Brain microvascular endothelial cell (primary cell): ENCODE results near the gene SLC28A2.
"Not testable (repeated sequence)": the region's sequence is repeated elsewhere in the genome, so short reads cannot be mapped to it uniquely, and the experiment has no call there.

Experiments
- DNase-seq: peaks from one replicate; pipeline ENCODE4 v3.0.0-alpha.2; 2020
- H3K27ac ChIP-seq: fragments of 250-450 bp; sonication (Bioruptor Pico); 2 replicates; pipeline ENCODE4 v1.5.1; 2020; ENCODE audit warnings: mild to moderate bottlenecking, moderate library complexity
- H3K27me3 ChIP-seq: fragments of 250-450 bp; sonication (Bioruptor Pico); replicated peaks from 2 replicates; pipeline ENCODE4 v1.5.1; 2020; ENCODE audit warnings: mild to moderate bottlenecking
- H3K36me3 ChIP-seq: fragments of 250-450 bp; sonication (Bioruptor Pico); replicated peaks from 2 replicates; pipeline ENCODE4 v1.5.1; 2020; ENCODE audit warnings: mild to moderate bottlenecking
- H3K4me3 ChIP-seq: 2 replicates; pipeline ENCODE4 v1.5.1; 2011; ENCODE audit warnings: low read depth, mild to moderate bottlenecking, control low read depth, low read length, moderate library complexity
- CTCF ChIP-seq: IDR thresholded peaks from 2 replicates; pipeline ENCODE4 v1.5.1; 2011; ENCODE audit warnings: low read depth, mild to moderate bottlenecking, moderate library complexity, low read length, control low read depth, inconsistent platforms; ENCODE audit errors: missing control alignments
- in situ Hi-C: cut with HindIII; loops from 2 replicates; pipeline ENCODE4 v1.10.0; 2017; ENCODE audit warnings: low sequenced_read_pairs, low pct_ligation_motif_present

The SLC28A2 gene

GRCh38 chr15:45285413-45285812 lies 33.4 kb downstream of the SLC28A2 start:
- Histone ChIP-seq H3K27me3 (no peaks in the 10 kb centered on the region), H3K27ac (no peak overlapping the region), H3K4me3 (no peak overlapping the region), H3K36me3 (no peaks in the 10 kb centered on the region)
- DNase-seq, result no peak
- in situ Hi-C loops, result no loop called here
- TF ChIP-seq CTCF, result no peak

DNA sequence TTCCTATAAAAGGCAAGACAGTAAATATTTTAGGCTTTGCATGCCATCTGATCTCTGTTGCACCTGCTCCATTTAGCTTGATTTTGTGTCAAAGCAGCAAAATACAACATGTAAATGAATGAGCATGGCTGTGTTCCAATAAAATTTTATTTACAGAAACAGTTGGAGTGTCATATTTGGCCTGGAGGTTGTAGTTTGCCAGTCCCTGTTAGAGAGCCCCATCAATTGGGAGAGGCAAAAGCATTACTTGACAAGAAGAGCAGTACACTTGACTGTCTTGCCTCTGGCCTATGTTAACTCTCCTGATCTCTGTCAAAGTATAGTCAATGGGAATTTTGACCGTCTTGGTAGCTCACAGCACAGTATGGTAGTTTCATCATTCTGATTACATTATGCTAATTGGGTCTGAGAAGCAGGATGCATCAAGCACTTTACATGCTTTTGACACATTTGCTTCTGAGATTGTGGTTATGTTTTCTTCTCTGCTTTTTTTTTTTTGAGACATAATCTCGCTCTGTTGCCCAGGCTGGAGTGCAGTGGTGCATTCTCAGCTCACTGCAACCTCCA lies 35.4 kb downstream of the SLC28A2 start:
- Histone ChIP-seq H3K36me3 (no peaks in the 10 kb centered on the region), H3K27ac (no peak overlapping the region), H3K27me3 (no peaks in the 10 kb centered on the region), H3K4me3 (no peak overlapping the region)
- in situ Hi-C loops, result no loop called here
- DNase-seq, result no peak
- no peak for TF ChIP-seq CTCF

DNA sequence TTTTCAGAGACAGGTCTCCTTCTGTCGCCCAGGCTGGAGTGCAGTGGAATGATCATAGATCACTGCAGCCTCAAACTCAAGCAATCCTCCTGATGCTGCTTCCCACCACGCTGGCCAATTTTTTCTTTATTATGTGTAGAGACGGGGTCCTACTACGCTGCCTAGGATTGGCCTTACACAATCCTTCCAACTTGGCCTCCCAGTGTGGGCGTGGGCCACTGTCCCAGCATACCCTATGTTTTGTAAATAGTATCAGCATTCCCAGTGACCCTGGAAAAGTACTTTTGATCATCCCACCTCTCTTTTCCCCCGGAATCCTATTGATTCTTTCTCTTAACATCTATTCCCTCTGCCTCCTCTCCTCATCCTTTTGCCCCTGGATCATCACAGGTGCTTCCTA lies 36.9 kb downstream of the SLC28A2 start:
- Histone ChIP-seq H3K27me3 (no peaks in the 10 kb centered on the region), H3K4me3 (no peak overlapping the region), H3K36me3 (no peaks in the 10 kb centered on the region), H3K27ac (no peak overlapping the region)
- DNase-seq, result no peak
- in situ Hi-C loops, result no loop called here
- no peak for TF ChIP-seq CTCF

GRCh38 chr15:45291822-45292582 lies 40.0 kb downstream of the SLC28A2 start:
- Histone ChIP-seq H3K27ac (no peak overlapping the region), H3K27me3 (no peaks in the 10 kb centered on the region), H3K36me3 (no peaks in the 10 kb centered on the region), H3K4me3 (no peak overlapping the region)
- in situ Hi-C loops, result no loop called here
- no peak for DNase-seq
- TF ChIP-seq CTCF, result no peak

DNA sequence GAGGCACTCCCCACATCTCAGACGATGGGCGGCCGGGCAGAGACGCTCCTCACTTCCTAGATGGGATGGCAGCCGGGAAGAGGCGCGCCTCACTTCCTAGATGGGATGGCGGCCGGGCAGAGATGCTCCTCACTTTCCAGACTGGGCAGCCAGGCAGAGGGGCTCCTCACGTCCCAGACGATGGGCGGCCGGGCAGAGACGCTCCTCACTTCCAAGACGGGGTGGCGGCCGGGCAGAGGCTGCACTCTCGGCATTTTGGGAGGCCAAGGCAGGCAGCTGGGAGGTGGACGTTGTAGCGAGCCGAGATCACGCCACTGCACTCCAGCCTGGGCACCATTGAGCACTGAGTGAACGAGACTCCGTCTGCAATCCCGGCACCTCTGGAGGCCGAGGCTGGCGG lies 41.3 kb downstream of the SLC28A2 start:
- H3K36me3 ChIP-seq, H3K4me3 ChIP-seq, DNase-seq, in situ Hi-C loops, H3K27ac ChIP-seq, H3K27me3 ChIP-seq: not testable (repeated sequence)

DNA sequence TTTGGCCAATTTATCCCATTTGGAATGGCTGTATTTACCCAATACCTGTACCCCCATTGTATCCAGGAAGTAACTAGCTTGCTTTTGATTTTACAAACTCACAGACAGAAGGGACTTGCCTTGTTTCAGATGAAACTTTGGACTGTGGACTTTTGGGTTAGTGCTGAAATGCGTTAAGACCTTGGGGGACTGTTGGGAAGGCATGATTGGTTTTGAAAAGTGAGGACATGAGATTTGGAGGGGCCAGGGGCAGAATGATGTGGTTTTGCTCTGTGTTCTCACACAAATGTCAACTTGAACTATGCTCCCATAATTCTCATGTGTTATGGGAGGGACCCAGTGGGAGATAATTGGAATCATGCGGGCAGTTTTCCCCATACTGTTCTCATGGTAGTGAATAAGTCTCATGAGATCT lies 46.9 kb downstream of the SLC28A2 start:
- H3K36me3 ChIP-seq, DNase-seq, H3K4me3 ChIP-seq, H3K27me3 ChIP-seq, H3K27ac ChIP-seq, in situ Hi-C loops: not testable (repeated sequence)

DNA sequence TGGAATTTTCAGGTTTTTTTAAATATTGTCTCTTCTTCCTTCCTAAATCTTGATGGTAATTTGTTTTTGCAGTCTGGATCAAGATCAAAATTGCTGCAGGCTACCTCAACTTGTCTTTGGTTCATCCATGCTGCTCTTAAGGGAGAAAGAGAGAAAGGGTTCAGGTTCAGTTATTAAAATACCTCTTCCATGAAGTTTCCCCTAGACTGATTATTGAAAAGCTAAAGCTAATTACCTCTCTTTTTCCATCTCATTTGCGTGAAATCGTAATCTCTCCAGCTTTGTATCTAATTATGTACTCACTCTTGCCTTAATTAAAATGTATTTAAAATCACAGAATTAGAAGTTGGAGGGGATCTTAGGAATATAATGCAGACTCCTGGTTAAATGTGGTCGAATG lies 52.7 kb downstream of the SLC28A2 start:
- H3K36me3 ChIP-seq, result no peaks in the 10 kb centered on the region
- H3K27ac ChIP-seq, result no peak overlapping the region
- in situ Hi-C loops, result no loop called here
- H3K4me3 ChIP-seq, result no peak overlapping the region
- DNase-seq, result no peak
- no peak for TF ChIP-seq CTCF
- no peaks in the 10 kb centered on the region for H3K27me3 ChIP-seq
